Body of pancreas (tissue), 4 donors: ENCODE data around the gene NLN. TPM values are rescaled to one million over a fixed set of nuclear protein-coding genes. Genes with fewer than 3 reads are reported as not detected.

Experiments
- ATAC-seq: fragments of 150-250 bp; one replicate; pipeline ENCODE4 v1.9.1; 2016
- DNase-seq, 4 donors: peaks; one replicate each; pipeline ENCODE4 v3.0.0-alpha.2; 2019
- H3K27ac ChIP-seq, 4 donors: fragments of 200-600 bp; sonication (generic); 1 replicate in 3 of 4; 2 replicates in 1 of 4; pipeline versions ENCODE4 v1.5.1 to v1.6.1; 2016 to 2019; ENCODE audit warnings: mild to moderate bottlenecking in 1 of 4, mixed read lengths in 1 of 4, moderate library complexity in 1 of 4
- H3K27me3 ChIP-seq, 2 donors: fragments of 200-600 bp; sonication (generic); one replicate each; pipeline ENCODE4 v1.6.0; 2016; ENCODE audit warnings: mild to moderate bottlenecking in 1 of 2
- H3K36me3 ChIP-seq, 2 donors: fragments of 200-600 bp; sonication (generic); replicated peaks in 1 of 2; 2 replicates each; pipeline ENCODE4 v1.5.1; 2016; ENCODE audit warnings: low read depth in 2 of 2; ENCODE audit not compliant: insufficient read depth in 1 of 2
- H3K4me1 ChIP-seq: fragments of 200-600 bp; sonication (generic); one replicate; pipeline ENCODE4 v1.6.0; 2016
- H3K4me3 ChIP-seq, 2 donors: fragments of 200-600 bp; sonication (generic); 1 replicate in 1 of 2; 2 replicates in 1 of 2; pipeline ENCODE4 v1.5.1; 2016 to 2019
- H3K9me3 ChIP-seq, 3 donors: fragments of 200-600 bp; sonication (generic); 1 replicate in 2 of 3; 2 replicates in 1 of 3; pipeline ENCODE4 v1.5.1; 2016
- CTCF ChIP-seq, 7 experiments: fragments of 450-650 bp in 4 of 7; fragments of 200-600 bp in 3 of 7; sonication (generic) in 3 of 7; IDR thresholded peaks; one replicate each; pipeline ENCODE4 v1.5.1; 2016 to 2019; ENCODE audit warnings: antibody characterized with exemption in 7 of 7
- POLR2A ChIP-seq, 3 donors: fragments of 450-650 bp; IDR thresholded peaks; one replicate each; pipeline ENCODE4 v1.6.1; 2016; ENCODE audit warnings: antibody characterized with exemption in 3 of 3, mild to moderate bottlenecking in 2 of 3
- WGBS, 2 donors: methylation state at CpG; one replicate each; pipeline ENCODE4 v1.1.5; 2017; 5-methylcytosine and 5-hydroxymethylcytosine counted together
- intact Hi-C: fragments of 100-400 bp; cut with DNase I; formaldehyde crosslinking; loops from one replicate; pipeline ENCODE4 v1.15.1; 2023
- total RNA-seq, 2 donors: library from RNA; depleted of rRNA; stranded (reverse); fragments of >200 nt; gene quantifications; one replicate each; pipeline ENCODE4 v1.1.0, GENCODE V29; 2016

NLN gene
- total RNA-seq, 2 donors from 2014 or later, result 2.3 to 8.0 TPM

GRCh38 chr5:65790371-65791163, 68.6 kb downstream of the NLN start:
- H3K4me3 ChIP-seq, result no peak overlapping the region
- no peaks in the 10 kb centered on the region for H3K27me3 ChIP-seq
- H3K36me3 ChIP-seq, result peaks cover 0 to 2% of the 10 kb centered on the region in 2 donors
- DNase-seq (peak in 1 of 4 donors; percentile 7), ATAC-seq (no peak)
- no peaks in the 10 kb centered on the region for H3K9me3 ChIP-seq
- TF ChIP-seq CTCF (IDR thresholded peaks at IDR 0.05) (no peak), POLR2A (IDR thresholded peaks at IDR 0.05) (no peak)
- H3K4me1 ChIP-seq, result no peaks in the 10 kb centered on the region
- WGBS, 2 donors, result 71 to 87% methylated on average over 6 of the region's 6 CpGs
- no peak overlapping the region for H3K27ac ChIP-seq
- intact Hi-C loops, result no loop called here

- 82 to 86% methylated on average over 17 of the region's 17 CpGs for WGBS, 2 donors
- H3K27ac ChIP-seq, result no peak overlapping the region
- ATAC-seq (no peak), DNase-seq (no peak)
- no peaks in the 10 kb centered on the region for H3K27me3 ChIP-seq
- H3K4me3 ChIP-seq, result no peak overlapping the region
- no peaks in the 10 kb centered on the region for H3K4me1 ChIP-seq
- H3K9me3 ChIP-seq, result no peaks in the 10 kb centered on the region
- no peak for TF ChIP-seq CTCF (IDR thresholded peaks at IDR 0.05)
- TF ChIP-seq POLR2A (IDR thresholded peaks at IDR 0.05), result no peak
- H3K36me3 ChIP-seq, result peaks cover 0 to 2% of the 10 kb centered on the region in 2 donors
- intact Hi-C loops, result no loop called here
These were observed 70.0 kb downstream of the NLN start for GRCh38 chr5:65791712-65792673.

GRCh38 chr5:65796269-65796668, 74.3 kb downstream of the NLN start:
- DNase-seq, result no peak
- no peaks in the 10 kb centered on the region for H3K27me3 ChIP-seq

GRCh38 chr5:65796751-65797316, 74.8 kb downstream of the NLN start:
- WGBS, 2 donors, result 88 to 92% methylated on average over 8 of the region's 8 CpGs
- ATAC-seq (no peak), DNase-seq (no peak)
- Histone ChIP-seq H3K9me3 (no peaks in the 10 kb centered on the region), H3K4me3 (no peak overlapping the region), H3K27me3 (no peaks in the 10 kb centered on the region), H3K27ac (no peak overlapping the region), H3K36me3 (no peaks in the 10 kb centered on the region), H3K4me1 (no peaks in the 10 kb centered on the region)
- intact Hi-C loops, result no loop called here
- TF ChIP-seq POLR2A (IDR thresholded peaks at IDR 0.05) (no peak), CTCF (IDR thresholded peaks at IDR 0.05) (no peak)

More at GRCh38 chr5:65796269-65796668, 74.3 kb downstream of the NLN start:
- Histone ChIP-seq H3K4me3 (no peak overlapping the region), H3K4me1 (no peaks in the 10 kb centered on the region), H3K36me3 (no peaks in the 10 kb centered on the region), H3K9me3 (no peaks in the 10 kb centered on the region), H3K27ac (no peak overlapping the region)
- 91 to 100% methylated on average over 1 of the region's 1 CpG for WGBS, 2 donors
- ATAC-seq, result no peak
- intact Hi-C loops, result no loop called here
- TF ChIP-seq CTCF (IDR thresholded peaks at IDR 0.05) (no peak), POLR2A (IDR thresholded peaks at IDR 0.05) (no peak)
